Pancreas (tissue), 10 donors: Measurements from ENCODE around the gene PRPSAP1. TPM values are rescaled to one million over a fixed set of nuclear protein-coding genes. Genes with fewer than 3 reads are reported as not detected.

ENCODE experiments used
- ATAC-seq, 4 donors: fragments of 200-7000 bp; cut with Tn5 transposase; one replicate each; pipeline versions ENCODE4 v1.8.0 to v1.9.1; 2020; ENCODE audit warnings: mild to moderate bottlenecking in 4 of 4, moderate library complexity in 4 of 4
- DNase-seq, 6 donors: peaks; one replicate each; pipeline ENCODE4 v3.0.0-alpha.2; 2020
- FAIRE-seq: peaks from 2 replicates; lab custom pipeline; 2012; peaks lifted over from hg19 to GRCh38; lab: Jason Lieb, UNC
- H3K27ac ChIP-seq, 4 donors: fragments of 200-600 bp; sonication (generic); 1 replicate in 3 of 4; 2 replicates in 1 of 4; pipeline versions ENCODE4 v1.5.0 to v1.8.0; 2020
- H3K27me3 ChIP-seq, 4 donors: fragments of 200-600 bp; one replicate each; pipeline ENCODE4 v1.8.0; 2021
- H3K36me3 ChIP-seq, 3 donors: fragments of 200-600 bp; sonication (generic) in 1 of 3; one replicate each; pipeline versions ENCODE4 v1.5.0 to v1.8.0; 2020 to 2021
- H3K4me1 ChIP-seq, 3 donors: fragments of 200-600 bp; one replicate each; pipeline ENCODE4 v1.8.0; 2021
- H3K4me3 ChIP-seq, 4 donors: fragments of 200-600 bp; sonication (generic) in 2 of 4; one replicate each; pipeline versions ENCODE4 v1.5.0 to v1.8.0; 2020 to 2021
- H3K9me3 ChIP-seq, 4 donors: fragments of 200-600 bp; one replicate each; pipeline ENCODE4 v1.8.0; 2021
- WGBS, 2 donors: extraction: QIAGEN DNeasy Blood & Tissue Kit; methylation state at CpG; one replicate each; pipeline ENCODE4 v1.1.7; 2013; 5-methylcytosine and 5-hydroxymethylcytosine counted together
- intact Hi-C, 3 donors: fragments of 100-400 bp; cut with DNase I; formaldehyde crosslinking; loops; one replicate each; pipeline versions ENCODE4 v1.11.1 to v1.14.2; 2022
- polyA plus RNA-seq, 2 donors: library from polyadenylated mRNA; stranded (reverse); fragments of 200-250 nt; gene quantifications; one replicate each; pipeline ENCODE4 v1.2.3, GENCODE V29; 2013
- total RNA-seq, 6 donors: library from RNA; stranded (reverse); fragmentation: NEBNext Ultra II Directional in 4 of 6; extraction: Animal tissue kit (Norgen Biotek cat#: 25700) in 4 of 6; gene quantifications; one replicate each; pipeline versions ENCODE4 v1.2.1 to v1.2.4, GENCODE V29; 2021 to 2023
- TF ChIP-seq, protein P1 (sequence below), 4 donors: fragments of 200-600 bp; sonication (generic) in 3 of 4; IDR thresholded peaks; one replicate each; pipeline versions ENCODE4 v1.5.0 to v1.8.0; 2021; ENCODE audit warnings: antibody characterized with exemption in 4 of 4
- donor health status: healthy with polysubstance abuse.
- donor health status: DM: no; HTN: no; CAD: no; lungs with moderate emphysema.
- donor health status: DM: no; HTN: no; CAD: no.
- donor health status: control.
- donor health status: control.
- donor health status: Bipolar disorder and iron deficiency.
- donor health status: DM: yes; HTN: yes; CAD: no.
- donor health status: DM: no; HTN: no; CAD: no.
- donor health status: DM: no; HTN: no; CAD: no.
- donor health status: DM: yes; HTN: yes; CAD: no.

Gene PRPSAP1
- total and polyA plus RNA-seq, 8 donors: 18.5 to 43.3 (median 25.7) TPM

GRCh38 chr17:76359375-76359774 is 5.7 kb upstream of the PRPSAP1 start:
- no peak overlapping the region for H3K27ac ChIP-seq
- H3K36me3 ChIP-seq: no peaks in the 10 kb centered on the region
- intact Hi-C loops: no loop called here
- no peaks in the 10 kb centered on the region for H3K9me3 ChIP-seq
- ATAC-seq: no peak
- DNase-seq: no peak
- TF ChIP-seq, protein P1, sequence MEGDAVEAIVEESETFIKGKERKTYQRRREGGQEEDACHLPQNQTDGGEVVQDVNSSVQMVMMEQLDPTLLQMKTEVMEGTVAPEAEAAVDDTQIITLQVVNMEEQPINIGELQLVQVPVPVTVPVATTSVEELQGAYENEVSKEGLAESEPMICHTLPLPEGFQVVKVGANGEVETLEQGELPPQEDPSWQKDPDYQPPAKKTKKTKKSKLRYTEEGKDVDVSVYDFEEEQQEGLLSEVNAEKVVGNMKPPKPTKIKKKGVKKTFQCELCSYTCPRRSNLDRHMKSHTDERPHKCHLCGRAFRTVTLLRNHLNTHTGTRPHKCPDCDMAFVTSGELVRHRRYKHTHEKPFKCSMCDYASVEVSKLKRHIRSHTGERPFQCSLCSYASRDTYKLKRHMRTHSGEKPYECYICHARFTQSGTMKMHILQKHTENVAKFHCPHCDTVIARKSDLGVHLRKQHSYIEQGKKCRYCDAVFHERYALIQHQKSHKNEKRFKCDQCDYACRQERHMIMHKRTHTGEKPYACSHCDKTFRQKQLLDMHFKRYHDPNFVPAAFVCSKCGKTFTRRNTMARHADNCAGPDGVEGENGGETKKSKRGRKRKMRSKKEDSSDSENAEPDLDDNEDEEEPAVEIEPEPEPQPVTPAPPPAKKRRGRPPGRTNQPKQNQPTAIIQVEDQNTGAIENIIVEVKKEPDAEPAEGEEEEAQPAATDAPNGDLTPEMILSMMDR (IDR thresholded peaks at IDR 0.05): no peak
- H3K4me3 ChIP-seq: no peak overlapping the region
- H3K4me1 ChIP-seq: no peaks in the 10 kb centered on the region
- 80 to 81% methylated on average over 6 of the region's 6 CpGs for WGBS, 2 donors
- H3K27me3 ChIP-seq: no peaks in the 10 kb centered on the region
- FAIRE-seq: no peak

GRCh38 chr17:76357597-76358158 is 4.0 kb upstream of the PRPSAP1 start:
- WGBS, 2 donors: 74 to 79% methylated on average over 6 of the region's 6 CpGs
- H3K9me3 ChIP-seq: no peaks in the 10 kb centered on the region
- H3K4me3 ChIP-seq: no peak overlapping the region
- H3K27ac ChIP-seq: no peak overlapping the region
- DNase-seq (peak in 1 of 6 donors; percentile 28), FAIRE-seq (no peak), ATAC-seq (no peak)
- H3K27me3 ChIP-seq: no peaks in the 10 kb centered on the region
- intact Hi-C loops: no loop called here
- no peaks in the 10 kb centered on the region for H3K36me3 ChIP-seq
- TF ChIP-seq, protein P1 (IDR thresholded peaks at IDR 0.05): no peak
- H3K4me1 ChIP-seq: peaks cover 0 to 1% (median under 1%) of the 10 kb centered on the region in 3 donors

- H3K36me3 ChIP-seq: no peaks in the 10 kb centered on the region
- no peaks in the 10 kb centered on the region for H3K27me3 ChIP-seq
- 59 to 60% methylated on average over 12 of the region's 12 CpGs for WGBS, 2 donors
- H3K4me3 ChIP-seq: no peak overlapping the region
- H3K9me3 ChIP-seq: no peaks in the 10 kb centered on the region
- DNase-seq (peak in 1 of 6 donors; percentile 1), ATAC-seq (no peak), FAIRE-seq (no peak)
- intact Hi-C loops: no loop called here
- H3K4me1 ChIP-seq: peaks cover 2 to 8% (median 3%) of the 10 kb centered on the region in 3 donors
- no peak overlapping the region for H3K27ac ChIP-seq
- TF ChIP-seq, protein P1 (IDR thresholded peaks at IDR 0.05): no peak
These were observed 3.2 kb upstream of the PRPSAP1 start for GRCh38 chr17:76356803-76357456.

DNA sequence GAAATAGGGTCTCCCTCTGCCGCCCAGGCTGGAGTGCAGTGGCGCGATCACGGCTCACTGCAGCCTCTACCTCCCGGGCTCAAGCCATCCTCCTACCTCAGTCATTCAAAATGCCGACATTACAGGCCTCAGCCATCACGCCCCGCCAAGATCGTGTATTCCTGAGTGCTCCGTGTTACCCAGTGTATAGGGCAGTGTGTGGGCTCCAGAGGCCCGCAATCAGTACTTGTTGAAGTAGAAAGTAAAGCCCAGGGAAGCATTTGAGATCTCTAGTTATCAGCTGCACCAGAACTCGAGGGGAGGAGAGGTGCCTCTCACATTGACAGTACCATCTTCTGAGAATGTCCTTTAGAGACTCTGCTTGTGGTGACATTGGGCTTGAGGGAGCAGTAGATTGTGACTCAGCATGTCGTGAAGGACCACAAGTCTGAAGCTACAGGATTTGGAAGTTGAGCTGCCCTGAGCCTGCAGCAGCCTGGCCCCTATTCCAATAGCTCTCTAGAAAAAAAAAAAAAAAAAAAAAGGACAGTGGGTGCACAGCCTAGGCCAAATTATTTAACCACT is 1.1 kb upstream of the PRPSAP1 start:
- no peak for ATAC-seq
- Histone ChIP-seq H3K4me3 (peak overlapping the region in 2 of 4 donors; percentile 86 to 98), H3K4me1 (peaks cover 2 to 16% (median 5%) of the 10 kb centered on the region in 3 donors), H3K27me3 (no peaks in the 10 kb centered on the region), H3K27ac (no peak overlapping the region), H3K36me3 (no peaks in the 10 kb centered on the region), H3K9me3 (no peaks in the 10 kb centered on the region)
- intact Hi-C loops: no loop called here
- FAIRE-seq: no peak
- no peak for DNase-seq
- 47 to 50% methylated on average over 13 of the region's 13 CpGs for WGBS, 2 donors
- TF ChIP-seq, protein P1 (IDR thresholded peaks at IDR 0.05): no peak
